ENCODE measurements around the gene ABCG1.

Gene ABCG1

DNA sequence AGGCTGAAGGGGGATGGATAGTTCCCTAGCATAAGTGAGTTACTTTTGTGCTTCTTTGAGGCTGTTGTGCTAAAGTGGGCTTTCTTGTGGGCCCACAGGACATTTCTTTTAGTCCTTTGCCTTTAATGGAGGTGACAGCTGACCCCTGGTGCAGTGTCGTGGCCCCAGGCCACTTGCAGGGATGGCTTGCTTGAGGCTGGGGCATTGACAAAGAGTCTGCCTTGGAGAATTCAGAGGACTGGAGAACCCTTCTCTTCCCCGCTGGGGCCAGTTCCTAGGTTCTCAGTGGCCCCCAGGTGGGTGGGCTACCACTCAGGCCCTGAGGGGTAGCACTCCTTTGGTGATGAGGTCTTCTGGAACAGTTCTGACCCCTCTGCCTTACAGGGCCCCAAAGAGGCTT, 12.8 kb downstream of the ABCG1 start:
- no peak for DNase-seq

DNA sequence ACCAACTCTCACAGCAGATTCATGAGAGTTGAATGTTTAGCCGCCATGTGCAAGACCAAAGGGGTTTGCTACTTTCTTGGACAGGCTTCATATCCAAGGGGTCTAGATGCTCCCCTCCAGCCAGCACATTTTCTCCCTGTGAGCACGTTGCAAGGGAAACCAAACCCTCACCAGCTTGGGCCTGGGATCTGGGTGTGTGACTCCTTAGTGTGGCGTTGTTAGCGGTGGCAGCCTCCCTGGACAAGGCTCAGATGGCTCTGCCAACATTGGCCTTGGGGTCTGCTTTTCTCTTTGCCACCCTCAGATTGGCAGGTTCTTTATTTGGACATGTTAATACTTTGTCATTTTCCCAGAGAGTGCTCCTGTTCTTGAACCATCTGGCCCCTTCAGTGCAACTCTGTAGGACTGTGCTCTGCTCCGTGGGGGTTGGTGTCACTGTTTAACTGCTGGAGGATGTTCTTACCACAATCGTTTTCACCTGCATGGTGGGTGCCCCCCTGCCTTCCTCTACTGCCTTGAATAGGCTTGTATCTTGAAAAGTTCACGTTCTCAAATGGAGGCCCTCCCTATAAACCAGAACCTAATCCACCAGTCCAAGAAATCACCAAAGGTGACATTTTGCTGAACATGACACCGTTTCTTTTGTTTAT, 13.4 kb downstream of the ABCG1 start:
- no peak for DNase-seq

DNA sequence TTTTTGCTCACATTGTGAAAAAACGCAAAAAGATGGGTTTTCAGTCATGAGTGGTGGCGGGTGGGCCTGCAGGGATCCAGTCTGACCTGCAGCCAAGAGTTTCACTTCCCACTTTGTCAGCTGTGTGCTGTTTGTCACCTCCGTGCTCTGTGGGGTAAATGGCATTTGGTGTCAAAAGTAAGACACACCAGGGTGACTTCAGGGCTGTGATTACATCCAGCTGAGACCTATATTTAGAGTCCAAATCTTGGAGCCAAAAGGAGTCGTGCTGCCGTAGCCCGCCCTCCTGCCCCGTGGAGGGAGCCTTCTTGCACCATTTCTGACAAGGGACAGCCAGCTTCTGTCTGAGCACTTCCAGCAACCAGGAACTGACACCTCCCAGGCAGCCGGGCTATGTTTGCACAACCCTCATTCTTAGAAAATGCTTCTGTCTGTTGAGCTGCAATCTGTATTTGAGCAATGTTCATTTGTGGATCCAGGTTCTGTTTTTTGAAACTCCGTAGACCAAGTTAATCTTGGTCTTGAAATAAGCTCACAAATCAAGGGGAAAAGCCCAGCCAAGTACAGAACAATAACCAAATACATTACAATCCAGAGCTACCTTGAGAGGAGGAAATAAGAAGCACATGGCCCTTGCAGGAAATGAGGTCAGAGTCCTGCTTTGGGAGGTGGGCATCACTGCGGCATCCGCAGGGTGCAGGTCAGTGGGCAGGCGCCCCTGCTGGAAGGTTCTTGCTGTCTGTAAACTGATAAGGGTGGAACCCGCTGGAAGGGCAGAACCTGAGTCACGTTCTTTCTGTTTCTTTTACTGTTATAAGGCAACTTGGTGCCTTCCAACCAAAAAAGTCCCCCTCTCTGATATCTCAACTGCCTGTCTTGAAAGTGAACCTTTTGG, 14.4 kb downstream of the ABCG1 start:
- peak in 4 of 56 donors; percentile 8 to 57 (median 45) for DNase-seq

- DNase-seq = no peak
Measured at GRCh38 chr21:42234041-42234440, 15.1 kb downstream of the ABCG1 start.

DNA sequence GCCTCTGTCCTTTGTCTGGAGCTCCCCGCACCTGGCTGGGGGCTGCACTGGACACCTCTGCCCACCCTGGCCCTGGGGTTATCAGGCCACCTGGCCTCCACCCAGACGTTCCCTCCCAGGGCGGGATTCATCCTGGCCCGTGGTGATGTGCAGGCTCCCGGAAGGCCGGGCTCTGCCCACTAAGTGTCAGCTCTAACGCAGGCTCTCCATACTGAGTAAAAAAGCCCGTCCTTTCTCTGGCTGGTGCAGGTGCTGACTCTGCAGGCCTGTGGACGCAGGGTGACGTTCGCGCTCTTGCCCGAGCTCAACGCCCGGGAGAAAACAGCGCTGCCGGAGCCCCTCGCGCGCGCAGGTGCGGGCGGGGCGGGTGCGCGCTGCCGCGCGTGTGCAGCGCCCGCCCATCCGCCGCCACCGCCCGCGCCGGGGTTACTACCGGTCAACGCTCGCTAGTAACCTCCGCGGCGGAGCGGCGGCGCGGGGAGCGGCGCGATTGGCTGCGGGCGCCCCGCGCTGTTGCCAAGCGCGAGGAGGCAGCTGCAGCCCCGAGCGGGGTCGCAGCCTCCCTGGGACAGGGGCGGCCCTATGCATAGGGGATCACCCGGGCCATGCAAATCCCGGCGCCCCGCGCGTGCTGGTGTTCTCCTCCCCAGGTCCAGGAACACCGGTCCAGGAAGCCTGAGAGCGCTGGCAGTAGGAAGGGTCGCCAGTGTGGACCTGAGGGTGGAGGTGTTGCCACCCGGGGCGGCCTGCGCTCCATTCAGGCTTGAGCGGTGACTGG, 15.7 kb downstream of the ABCG1 start:
- DNase-seq = peak in 40 of 56 donors; percentile 25 to 84 (median 54)

- DNase-seq = no peak
Measured at GRCh38 chr21:42235593-42235992, 16.7 kb downstream of the ABCG1 start.

- DNase-seq = no peak
Measured at GRCh38 chr21:42236014-42236413, 17.1 kb downstream of the ABCG1 start.

DNA sequence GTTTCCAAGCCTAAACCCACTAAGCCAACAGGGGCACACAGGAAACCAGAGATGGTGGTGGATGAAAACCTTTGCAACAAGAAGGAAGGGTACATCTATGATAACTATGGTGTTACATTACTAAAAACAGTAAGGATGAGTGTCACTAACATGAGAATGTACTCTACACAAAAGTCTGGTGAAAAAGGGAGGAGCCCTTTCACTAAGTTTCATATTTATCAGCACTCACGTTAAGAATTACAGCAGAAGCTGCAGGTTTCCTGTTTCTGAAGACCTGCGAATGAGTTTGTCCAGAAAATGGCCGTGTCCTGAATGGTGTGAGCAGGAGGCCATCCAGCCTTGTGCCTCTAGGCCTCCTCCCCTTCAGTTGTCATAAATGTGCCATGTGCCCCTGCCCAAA, 17.8 kb downstream of the ABCG1 start:
- no peak for DNase-seq

- no peak for DNase-seq
Measured at GRCh38 chr21:42237161-42237560, 18.2 kb downstream of the ABCG1 start.

DNA sequence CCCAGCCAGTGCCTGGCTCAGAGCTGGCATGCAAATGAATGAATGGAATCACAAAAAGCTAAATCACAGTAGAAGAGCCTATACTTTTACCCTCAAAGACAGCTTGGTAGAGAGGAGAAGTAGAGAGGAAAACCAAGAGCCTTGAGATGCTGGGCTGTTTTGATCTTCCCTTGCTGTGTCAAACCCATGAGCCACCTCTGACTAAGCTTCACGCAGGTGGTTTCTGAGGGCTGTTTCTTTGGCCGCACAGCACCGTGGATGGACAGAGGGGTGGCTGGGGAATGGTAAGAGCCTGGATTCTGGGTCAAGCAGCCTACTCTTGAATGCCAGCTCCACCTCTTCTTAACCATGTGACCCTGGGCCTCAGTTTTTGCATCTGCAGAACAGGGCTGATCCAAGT, 18.6 kb downstream of the ABCG1 start:
- DNase-seq = no peak

- no peak for DNase-seq
Measured at GRCh38 chr21:42238185-42238934, 19.4 kb downstream of the ABCG1 start.

- no peak for DNase-seq
Measured at GRCh38 chr21:42239556-42239955, 20.6 kb downstream of the ABCG1 start.

GRCh38 chr21:42239973-42240372, 21.0 kb downstream of the ABCG1 start:
- no peak for DNase-seq

- no peak for DNase-seq
Measured at GRCh38 chr21:42242611-42243010, 23.7 kb downstream of the ABCG1 start.

DNA sequence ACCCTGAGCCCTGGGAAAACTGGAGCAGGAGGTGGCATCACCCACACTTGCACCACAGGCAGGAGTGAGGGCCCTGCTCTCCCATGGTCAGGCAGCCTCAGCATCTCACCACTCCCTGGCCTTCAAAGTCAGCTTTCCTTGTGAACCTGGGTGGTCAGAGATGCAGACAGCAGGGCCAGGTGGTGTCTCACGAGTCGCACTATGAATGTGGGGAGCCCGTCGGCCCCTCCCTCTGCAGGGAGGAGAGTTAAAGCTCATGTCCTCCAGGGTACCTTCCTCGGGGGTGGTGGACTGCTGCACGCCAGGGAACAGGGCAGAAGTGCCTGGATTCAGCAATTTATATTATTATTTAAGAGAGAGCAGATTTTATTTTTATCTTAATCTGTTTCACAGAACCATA, 24.1 kb downstream of the ABCG1 start:
- DNase-seq = no peak

DNA sequence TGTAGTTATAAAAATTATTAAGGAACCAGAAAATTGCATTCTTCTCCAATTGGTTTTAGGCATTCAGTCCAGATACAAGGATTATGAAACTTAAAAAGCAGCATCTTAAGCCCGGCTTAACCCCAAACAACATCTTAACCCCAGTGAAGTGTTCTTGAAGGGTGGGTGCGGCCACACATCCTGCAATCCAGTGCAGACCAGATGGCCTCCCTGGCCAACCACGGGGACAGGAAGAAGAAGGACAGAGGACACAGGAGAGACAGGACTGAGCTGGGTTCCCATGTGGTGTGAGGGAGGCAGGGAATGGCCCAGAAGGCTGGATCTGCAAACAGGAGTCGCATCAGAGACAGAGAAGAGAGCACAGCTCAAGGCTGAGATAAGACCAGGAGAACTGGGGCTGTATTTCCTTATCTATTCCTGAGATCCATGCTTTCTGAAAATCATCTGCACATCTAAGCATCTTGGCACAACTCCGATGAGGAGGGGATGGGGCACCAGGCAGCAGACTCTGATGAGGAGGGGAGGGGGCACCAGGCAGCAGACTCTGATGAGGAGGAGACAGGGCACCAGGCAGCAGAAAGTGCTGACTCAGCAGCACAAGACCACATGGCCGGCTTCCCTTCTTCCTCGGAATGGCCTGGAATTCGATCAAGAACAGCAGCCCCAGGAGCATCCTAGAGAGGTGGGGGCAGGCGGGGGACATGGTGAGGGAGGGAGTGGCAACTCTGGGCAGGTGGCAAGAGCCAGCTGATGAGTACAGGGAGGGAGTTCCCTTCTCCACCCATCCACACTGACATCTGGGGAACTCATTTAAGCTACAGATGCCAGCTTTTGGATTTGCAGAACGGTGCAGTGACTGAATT, 26.6 kb downstream of the ABCG1 start:
- DNase-seq = peak in 16 of 56 donors; percentile 16 to 75 (median 32)

GRCh38 chr21:42247716-42248115, 28.8 kb downstream of the ABCG1 start:
- DNase-seq = no peak

DNA sequence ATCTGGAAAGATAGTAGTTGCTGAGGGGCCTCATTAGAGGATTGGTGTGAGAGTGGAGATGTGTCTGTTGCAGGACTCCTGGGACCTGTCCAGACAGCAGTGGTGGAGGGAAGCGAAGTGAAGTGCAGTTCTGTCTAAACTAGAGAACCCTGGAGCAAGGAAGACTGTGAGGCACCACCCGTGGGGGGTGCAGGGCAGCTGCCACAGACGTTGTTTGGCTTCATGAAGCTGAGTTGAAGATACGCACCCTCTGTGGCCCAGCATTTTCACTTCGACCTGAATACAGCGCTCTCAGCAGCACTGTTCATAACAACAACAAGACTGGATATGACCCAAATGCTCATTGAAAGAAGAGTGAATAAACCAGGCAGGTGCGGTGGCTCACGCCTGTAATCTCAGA, 29.3 kb downstream of the ABCG1 start:
- DNase-seq = no peak

DNA sequence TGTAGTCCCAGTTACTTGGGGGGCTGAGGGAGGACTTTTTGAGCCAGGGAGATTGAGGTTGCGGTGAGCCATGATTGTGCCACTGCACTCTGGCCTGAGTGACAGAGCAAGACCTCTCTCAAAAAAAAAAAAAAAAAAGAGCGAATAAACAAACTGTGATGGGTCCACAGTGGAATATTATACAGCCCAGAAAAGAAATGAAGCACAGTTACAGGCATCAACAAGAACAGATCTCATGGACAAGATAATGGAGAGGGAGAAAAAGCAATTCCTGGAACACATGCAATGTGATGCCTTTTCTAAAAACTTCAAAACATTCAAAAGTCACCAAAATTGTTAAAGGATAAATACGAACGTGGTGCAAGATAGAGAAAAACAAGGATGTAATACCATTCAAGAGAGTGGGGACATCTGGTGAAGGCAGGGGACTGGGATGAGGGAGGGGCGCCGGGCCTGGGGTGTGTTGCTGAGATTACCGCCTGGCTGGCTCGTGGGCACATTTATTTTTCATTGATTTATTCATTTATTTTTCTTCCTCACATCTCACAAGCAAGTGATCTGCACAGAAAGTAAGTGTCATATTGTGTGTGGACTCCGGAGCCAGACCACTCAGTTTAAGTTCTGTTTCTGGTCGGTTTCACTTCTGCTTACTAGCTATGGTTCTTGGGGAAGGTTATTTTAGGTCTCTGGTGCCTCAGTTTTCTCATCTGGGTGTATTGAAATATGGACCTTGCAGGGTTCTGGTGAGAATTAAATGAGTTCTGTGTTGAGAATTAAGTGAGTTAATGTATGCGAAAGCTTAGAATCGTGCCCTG, 30.1 kb downstream of the ABCG1 start:
- DNase-seq = no peak

All from amygdala (tissue), 56 donors.